GM18870 (cell line): ENCODE data around the gene RNASE8.

Experiments
- ATAC-seq: cut with Tn5 transposase; IDR thresholded peaks from one replicate; pipeline ENCODE4 v1.9.1; 2021; ENCODE audit warnings: moderate library complexity; ENCODE audit not compliant: unreplicated experiment

The RNASE8 gene

DNA sequence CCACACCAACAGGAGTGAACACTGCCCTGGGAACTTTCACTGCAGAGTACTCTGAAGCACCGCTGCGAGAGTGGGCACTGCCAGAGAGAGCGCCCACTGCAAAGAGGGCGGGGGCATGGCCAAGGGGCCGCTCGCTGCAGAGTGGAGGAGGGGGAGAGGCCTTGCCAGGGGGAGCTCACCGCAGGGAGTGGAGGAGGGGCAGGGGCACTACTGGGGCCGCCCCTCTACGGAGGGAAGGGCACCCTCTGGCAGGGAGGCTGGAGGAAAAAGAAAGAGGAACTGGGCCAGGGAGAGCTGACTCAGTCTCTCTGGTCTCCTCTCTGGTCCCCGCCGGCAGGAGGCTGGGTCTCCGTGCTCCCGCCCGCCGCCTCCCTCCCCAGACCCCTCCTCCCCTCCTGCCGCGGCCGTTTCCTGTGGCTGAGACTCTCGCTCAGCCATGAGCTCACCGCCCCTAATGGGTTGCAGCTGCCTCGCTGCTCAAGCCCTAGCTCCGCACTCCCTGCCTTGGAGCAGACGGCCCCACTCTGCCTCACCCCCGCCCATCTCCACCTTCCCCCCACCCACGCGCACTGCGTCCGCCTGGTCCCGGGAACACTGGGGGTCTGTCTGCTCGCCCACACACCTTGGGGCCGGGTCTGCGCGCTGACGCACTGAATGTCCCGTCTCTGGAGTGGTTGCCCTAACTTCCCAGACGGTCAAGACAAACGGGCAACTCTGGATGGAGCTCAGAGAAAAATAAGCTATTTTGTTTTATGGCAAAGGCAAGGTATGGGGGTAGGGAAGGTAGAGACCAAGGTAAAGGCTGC, 13.8 kb downstream of the RNASE8 start:
- ATAC-seq, result peak; percentile 75

GRCh38 chr14:21072031-21072473, 14.4 kb downstream of the RNASE8 start:
- ATAC-seq, result no peak

- ATAC-seq, result no peak
Measured at GRCh38 chr14:21072781-21073339, 15.2 kb downstream of the RNASE8 start.

GRCh38 chr14:21073921-21074320, 16.3 kb downstream of the RNASE8 start:
- ATAC-seq, result no peak

DNA sequence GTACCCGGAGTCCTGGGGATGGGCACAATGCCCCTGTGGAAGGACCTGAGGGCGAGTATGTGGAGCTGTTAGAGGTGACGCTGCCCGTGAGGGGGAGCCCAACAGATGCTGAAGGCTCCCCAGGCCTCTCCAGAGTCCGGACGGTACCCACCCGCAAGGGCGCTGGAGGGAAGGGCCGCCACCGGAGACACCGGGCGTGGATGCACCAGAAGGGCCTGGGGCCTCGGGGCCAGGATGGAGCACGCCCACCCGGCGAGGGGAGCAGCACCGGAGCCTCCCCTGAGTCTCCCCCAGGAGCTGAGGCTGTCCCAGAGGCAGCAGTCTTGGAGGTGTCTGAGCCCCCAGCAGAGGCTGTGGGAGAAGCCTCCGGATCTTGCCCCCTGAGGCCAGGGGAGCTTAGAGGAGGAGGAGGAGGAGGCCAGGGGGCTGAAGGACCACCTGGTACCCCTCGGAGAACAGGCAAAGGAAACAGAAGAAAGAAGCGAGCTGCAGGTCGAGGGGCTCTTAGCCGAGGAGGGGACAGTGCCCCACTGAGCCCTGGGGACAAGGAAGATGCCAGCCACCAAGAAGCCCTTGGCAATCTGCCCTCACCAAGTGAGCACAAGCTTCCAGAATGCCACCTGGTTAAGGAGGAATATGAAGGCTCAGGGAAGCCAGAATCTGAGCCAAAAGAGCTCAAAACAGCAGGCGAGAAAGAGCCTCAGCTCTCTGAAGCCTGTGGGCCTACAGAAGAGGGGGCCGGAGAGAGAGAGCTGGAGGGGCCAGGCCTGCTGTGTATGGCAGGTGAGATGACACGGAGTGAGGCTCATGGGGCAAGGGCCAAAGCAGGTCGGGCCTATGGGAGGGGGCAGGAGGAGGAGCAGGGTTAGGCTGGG, 17.0 kb downstream of the RNASE8 start:
- no peak for ATAC-seq

- no peak for ATAC-seq
Measured at GRCh38 chr14:21075719-21076437, 18.3 kb downstream of the RNASE8 start.

DNA sequence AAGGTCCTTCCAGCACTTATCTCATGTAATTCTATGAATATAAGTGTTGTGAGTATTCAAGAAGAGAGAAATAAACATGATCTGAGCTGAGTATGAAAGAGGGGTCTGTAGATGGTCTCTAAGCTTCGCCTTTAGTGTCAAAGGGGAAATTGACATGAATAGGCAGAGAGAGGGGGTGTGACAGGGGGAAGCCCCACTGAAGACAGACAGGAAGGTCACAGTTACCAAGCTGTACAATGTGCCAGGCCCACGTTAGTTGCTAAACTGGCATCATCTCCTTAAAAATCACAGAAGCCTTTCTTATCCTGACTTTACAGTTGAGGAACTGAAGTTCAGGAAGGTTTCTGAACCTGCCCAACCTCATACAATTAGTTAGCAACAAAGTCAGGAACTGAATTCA, 20.1 kb downstream of the RNASE8 start:
- no peak for ATAC-seq

- no peak for ATAC-seq
Measured at GRCh38 chr14:21078287-21078686, 20.7 kb downstream of the RNASE8 start.

DNA sequence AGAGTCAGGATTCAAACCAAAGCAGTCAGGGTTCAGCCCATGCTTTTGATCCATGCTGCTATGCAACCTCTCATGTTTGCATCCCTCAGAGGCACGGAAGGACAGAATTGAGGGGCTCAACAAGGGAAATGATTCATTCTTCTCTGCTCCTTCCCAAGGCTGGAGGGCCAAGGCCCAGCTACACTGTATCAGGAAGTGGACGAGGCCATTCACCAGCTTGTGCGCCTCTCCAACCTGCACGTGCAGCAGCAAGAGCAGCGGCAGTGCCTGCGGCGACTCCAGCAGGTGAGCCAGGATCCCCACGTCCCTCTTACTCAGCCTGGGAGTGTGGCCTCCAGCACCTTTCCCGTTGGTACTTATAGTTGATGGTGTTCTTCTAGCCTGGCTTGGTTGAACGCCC, 21.1 kb downstream of the RNASE8 start:
- no peak for ATAC-seq

DNA sequence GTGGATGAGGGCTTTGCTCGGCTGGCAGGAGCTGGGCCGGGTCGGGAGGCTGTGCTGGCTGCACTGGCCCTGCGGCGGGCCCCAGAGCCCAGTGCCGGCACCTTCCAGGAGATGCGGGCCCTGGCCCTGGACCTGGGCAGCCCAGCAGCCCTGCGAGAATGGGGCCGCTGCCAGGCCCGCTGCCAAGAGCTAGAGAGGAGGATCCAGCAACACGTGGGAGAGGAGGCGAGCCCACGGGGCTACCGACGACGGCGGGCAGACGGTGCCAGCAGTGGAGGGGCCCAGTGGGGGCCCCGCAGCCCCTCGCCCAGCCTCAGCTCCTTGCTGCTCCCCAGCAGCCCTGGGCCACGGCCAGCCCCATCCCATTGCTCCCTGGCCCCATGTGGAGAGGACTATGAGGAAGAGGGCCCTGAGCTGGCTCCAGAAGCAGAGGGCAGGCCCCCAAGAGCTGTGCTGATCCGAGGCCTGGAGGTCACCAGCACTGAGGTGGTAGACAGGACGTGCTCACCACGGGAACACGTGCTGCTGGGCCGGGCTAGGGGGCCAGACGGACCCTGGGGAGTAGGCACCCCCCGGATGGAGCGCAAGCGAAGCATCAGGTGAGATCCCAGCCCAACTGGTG, 24.0 kb downstream of the RNASE8 start:
- no peak for ATAC-seq

GRCh38 chr14:21083565-21084325, 26.1 kb downstream of the RNASE8 start:
- no peak for ATAC-seq

DNA sequence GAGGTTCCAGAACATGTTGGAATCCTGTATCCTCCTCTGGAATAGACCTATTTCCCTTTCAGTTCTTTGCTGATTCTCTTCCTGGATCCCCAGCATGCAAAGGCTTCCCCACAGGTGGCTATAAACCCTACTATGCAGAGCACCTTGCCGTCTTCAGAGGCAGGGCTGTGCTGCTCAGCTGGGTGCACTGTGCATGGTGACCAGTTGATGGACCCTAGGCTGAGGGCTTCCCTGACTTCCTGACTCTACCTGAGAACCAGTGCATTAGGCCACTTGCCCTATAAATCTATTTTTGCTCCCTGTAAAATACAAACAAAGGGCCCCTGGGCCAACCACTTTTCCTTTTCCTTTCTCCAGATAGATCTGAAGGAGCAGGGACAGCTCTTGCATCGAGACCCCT, 26.8 kb downstream of the RNASE8 start:
- no peak for ATAC-seq

- ATAC-seq, result no peak
Measured at GRCh38 chr14:21084998-21085853, 27.6 kb downstream of the RNASE8 start.

DNA sequence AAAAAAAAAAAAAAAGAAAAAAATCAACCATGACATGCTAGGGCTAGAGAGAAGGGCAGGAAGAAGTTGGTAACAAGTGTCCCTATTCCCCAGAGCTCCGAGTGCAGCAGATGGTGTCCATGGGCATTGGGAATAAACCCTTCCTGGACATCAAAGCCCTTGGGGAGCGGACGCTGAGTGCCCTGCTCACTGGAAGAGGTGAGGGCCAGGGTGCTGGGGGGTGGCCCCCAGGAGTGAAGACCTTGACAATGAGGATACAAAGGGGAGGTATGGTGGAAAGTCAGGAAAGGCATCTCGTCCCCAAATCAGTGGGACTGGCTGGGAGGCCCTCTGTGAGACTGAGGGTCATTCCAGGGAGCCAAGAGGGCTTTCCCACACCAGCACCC, 29.3 kb downstream of the RNASE8 start:
- ATAC-seq, result no peak

DNA sequence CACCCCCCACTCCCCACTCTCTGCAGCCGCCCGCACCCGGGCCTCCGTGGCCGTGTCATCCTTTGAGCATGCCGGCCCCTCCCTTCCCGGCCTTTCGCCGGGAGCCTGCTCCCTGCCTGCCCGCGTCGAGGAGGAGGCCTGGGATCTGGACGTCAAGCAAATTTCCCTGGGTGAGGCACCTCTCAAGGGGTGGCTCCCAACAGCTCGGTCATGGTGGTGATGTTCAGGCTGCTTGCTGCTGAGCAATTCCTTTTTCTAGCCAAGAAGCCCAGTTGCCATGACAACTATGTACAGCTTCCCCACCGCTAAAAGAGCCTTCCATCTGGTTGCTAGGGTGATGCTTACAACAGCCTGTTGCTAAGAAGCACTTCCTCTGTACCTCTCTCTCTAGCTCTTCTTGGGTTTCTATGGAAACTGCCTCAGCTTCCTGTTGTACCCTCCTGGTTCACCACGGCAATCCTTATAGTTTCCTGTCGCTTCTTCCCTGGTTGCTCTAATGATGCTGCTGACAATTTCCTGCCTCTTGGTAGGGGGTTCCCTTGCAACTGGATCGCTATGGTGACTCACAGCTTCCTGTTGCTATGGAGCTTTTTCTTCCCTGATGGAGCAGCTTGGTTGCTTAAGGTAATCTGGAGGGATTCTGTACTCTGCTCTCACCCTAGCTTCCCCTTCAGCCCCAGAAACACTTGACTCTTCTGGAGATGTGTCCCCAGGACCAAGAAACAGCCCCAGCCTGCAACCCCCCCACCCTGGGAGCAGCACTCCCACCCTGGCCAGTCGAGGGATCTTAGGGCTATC, 29.9 kb downstream of the RNASE8 start:
- ATAC-seq, result no peak

DNA sequence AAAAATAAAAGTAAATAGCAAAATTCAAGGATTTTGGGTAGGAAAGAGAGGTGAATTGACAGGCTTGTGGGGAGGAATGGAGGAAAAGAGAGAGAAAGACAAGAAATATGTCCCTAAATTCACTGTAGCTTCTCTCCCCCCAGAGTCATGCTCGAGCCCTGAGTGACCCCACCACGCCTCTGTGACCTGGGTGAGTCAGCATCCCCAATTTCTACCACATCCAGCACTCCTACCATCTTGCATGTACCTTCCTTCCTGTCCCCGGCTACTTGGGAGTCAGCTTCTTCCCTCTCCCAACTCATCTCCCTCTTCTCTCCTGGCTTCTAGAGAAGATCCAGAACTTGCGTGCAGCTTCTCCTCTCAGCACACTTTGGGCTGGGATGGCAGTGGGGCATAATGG, 31.1 kb downstream of the RNASE8 start:
- ATAC-seq, result no peak

DNA sequence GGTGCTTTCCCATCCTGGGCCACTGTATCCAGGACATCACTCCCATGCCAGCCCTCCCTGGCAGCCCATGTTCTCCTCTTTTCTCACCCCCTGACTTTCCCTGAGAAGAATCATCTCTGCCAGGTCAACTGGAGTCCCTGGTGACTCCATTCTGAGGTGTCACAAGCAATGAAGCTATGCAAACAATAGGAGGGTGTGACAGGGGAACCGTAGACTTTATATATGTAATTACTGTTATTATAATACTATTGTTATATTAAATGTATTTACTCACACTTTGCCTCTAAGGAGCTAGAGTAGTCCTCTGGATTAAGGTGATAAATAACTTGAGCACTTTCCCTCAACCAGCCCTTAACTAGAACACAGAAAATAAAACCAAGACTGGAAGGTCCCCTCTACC, 31.6 kb downstream of the RNASE8 start:
- no peak for ATAC-seq

GRCh38 chr14:21089877-21090193, 32.2 kb downstream of the RNASE8 start:
- no peak for ATAC-seq
